Mesenchymal stem cell (in vitro differentiated cells and primary cell): Measurements from ENCODE around the gene KLRC2.
"Not testable (repeated sequence)": the region's sequence is repeated elsewhere in the genome, so short reads cannot be mapped to it uniquely, and the experiment has no call there.

ENCODE experiments used
- DNase-seq: peaks from one replicate; pipeline ENCODE4 v3.0.0-alpha.2; 2013
- H2AFZ ChIP-seq: one replicate; pipeline ENCODE4 v1.6.1; 2013; ENCODE audit warnings: low read depth, mild to moderate bottlenecking, control low read depth, inconsistent platforms, low read length, moderate library complexity
- H2AK5ac ChIP-seq: 2 replicates; pipeline ENCODE4 v1.6.1; 2013; ENCODE audit warnings: low read length, moderate library complexity, mild to moderate bottlenecking, inconsistent platforms; ENCODE audit not compliant: severe bottlenecking
- H2BK120ac ChIP-seq: one replicate; pipeline ENCODE4 v1.6.1; 2013; ENCODE audit warnings: low read depth, mild to moderate bottlenecking, inconsistent platforms, low read length, moderate library complexity
- H2BK12ac ChIP-seq, 2 experiments: one replicate each; pipeline ENCODE4 v1.6.1; 2013; ENCODE audit warnings: inconsistent platforms in 2 of 2, low read length in 2 of 2, mild to moderate bottlenecking in 2 of 2, moderate library complexity in 2 of 2, control low read depth in 1 of 2
- H2BK15ac ChIP-seq: one replicate; pipeline ENCODE4 v1.6.1; 2013; ENCODE audit warnings: mild to moderate bottlenecking, low read depth, inconsistent platforms; ENCODE audit not compliant: poor library complexity, severe bottlenecking
- H2BK5ac ChIP-seq: 2 replicates; pipeline ENCODE4 v1.6.1; 2013; ENCODE audit warnings: low read depth, mild to moderate bottlenecking, low read length, control low read depth, inconsistent platforms; ENCODE audit not compliant: poor library complexity, severe bottlenecking
- H3K14ac ChIP-seq, 2 experiments: one replicate each; pipeline ENCODE4 v1.6.1; 2013; ENCODE audit warnings: inconsistent platforms in 2 of 2, low read length in 2 of 2, control low read depth in 1 of 2, mild to moderate bottlenecking in 1 of 2, moderate library complexity in 1 of 2
- H3K18ac ChIP-seq, 2 experiments: one replicate each; pipeline ENCODE4 v1.6.1; 2013; ENCODE audit warnings: inconsistent platforms in 2 of 2, low read length in 2 of 2, control low read depth in 1 of 2, low read depth in 1 of 2, mild to moderate bottlenecking in 1 of 2
- H3K23ac ChIP-seq, 2 experiments: one replicate each; pipeline ENCODE4 v1.6.1; 2013; ENCODE audit warnings: inconsistent platforms in 2 of 2, low read length in 2 of 2, mild to moderate bottlenecking in 2 of 2, moderate library complexity in 2 of 2, control low read depth in 1 of 2
- H3K27ac ChIP-seq: 2 replicates; pipeline ENCODE4 v1.5.1; 2013; ENCODE audit warnings: mild to moderate bottlenecking, moderate library complexity, low read length, control low read depth, inconsistent platforms; ENCODE audit not compliant: poor library complexity, severe bottlenecking
- H3K27me3 ChIP-seq, 2 experiments: 2 replicates each; pipeline versions ENCODE4 v1.6.1 to v1.7.0; 2013; ENCODE audit warnings: low read length in 2 of 2, mild to moderate bottlenecking in 2 of 2, moderate library complexity in 2 of 2, control low read depth in 1 of 2, inconsistent platforms in 1 of 2; ENCODE audit not compliant: control insufficient read depth in 1 of 2, insufficient read depth in 1 of 2
- H3K36me3 ChIP-seq, 2 experiments: 2 replicates each; pipeline versions ENCODE4 v1.6.1 to v1.7.0; 2013; ENCODE audit warnings: low read length in 2 of 2, control low read depth in 1 of 2, inconsistent platforms in 1 of 2, low read depth in 1 of 2, mild to moderate bottlenecking in 1 of 2; ENCODE audit not compliant: insufficient read depth in 2 of 2, control insufficient read depth in 1 of 2
- H3K4ac ChIP-seq, 2 experiments: one replicate each; pipeline ENCODE4 v1.6.1; 2013; ENCODE audit warnings: inconsistent platforms in 2 of 2, low read length in 2 of 2, mild to moderate bottlenecking in 2 of 2, moderate library complexity in 2 of 2, control low read depth in 1 of 2, low read depth in 1 of 2
- H3K4me1 ChIP-seq: 2 replicates; pipeline ENCODE4 v1.6.1; 2013; ENCODE audit warnings: low read depth, low read length, control low read depth; ENCODE audit not compliant: control insufficient read depth, insufficient read depth
- H3K4me2 ChIP-seq: 2 replicates; pipeline ENCODE4 v1.6.1; 2013; ENCODE audit warnings: low read length, mild to moderate bottlenecking, inconsistent platforms; ENCODE audit not compliant: poor library complexity, severe bottlenecking
- H3K4me3 ChIP-seq, 2 experiments: 2 replicates each; pipeline versions ENCODE4 v1.5.1 to v1.7.0; 2013; ENCODE audit warnings: low read length in 2 of 2, mild to moderate bottlenecking in 2 of 2, control low read depth in 1 of 2, low read depth in 1 of 2; ENCODE audit not compliant: insufficient read depth in 1 of 2
- H3K79me1 ChIP-seq: replicated peaks from 2 replicates; pipeline ENCODE4 v1.6.1; 2013; ENCODE audit warnings: mild to moderate bottlenecking, control low read depth, low read length, inconsistent platforms; ENCODE audit not compliant: poor library complexity, severe bottlenecking
- H3K9ac ChIP-seq: 2 replicates; pipeline ENCODE4 v1.7.0; 2013; ENCODE audit warnings: mild to moderate bottlenecking, low read length, moderate library complexity
- H3K9me3 ChIP-seq: 2 replicates; pipeline ENCODE4 v1.7.0; 2013; ENCODE audit warnings: mild to moderate bottlenecking, low read length; ENCODE audit not compliant: control insufficient read depth
- H4K8ac ChIP-seq: one replicate; pipeline ENCODE4 v1.6.1; 2013; ENCODE audit warnings: inconsistent platforms, mild to moderate bottlenecking, low read length, moderate library complexity
- H4K91ac ChIP-seq: one replicate; pipeline ENCODE4 v1.6.1; 2013; ENCODE audit warnings: mild to moderate bottlenecking, low read length, inconsistent platforms
- WGBS: methylation state at CpG from one replicate; pipeline ENCODE4 v1.1.7; 2013; ENCODE audit warnings: mixed read lengths; 5-methylcytosine and 5-hydroxymethylcytosine counted together

Gene KLRC2

DNA sequence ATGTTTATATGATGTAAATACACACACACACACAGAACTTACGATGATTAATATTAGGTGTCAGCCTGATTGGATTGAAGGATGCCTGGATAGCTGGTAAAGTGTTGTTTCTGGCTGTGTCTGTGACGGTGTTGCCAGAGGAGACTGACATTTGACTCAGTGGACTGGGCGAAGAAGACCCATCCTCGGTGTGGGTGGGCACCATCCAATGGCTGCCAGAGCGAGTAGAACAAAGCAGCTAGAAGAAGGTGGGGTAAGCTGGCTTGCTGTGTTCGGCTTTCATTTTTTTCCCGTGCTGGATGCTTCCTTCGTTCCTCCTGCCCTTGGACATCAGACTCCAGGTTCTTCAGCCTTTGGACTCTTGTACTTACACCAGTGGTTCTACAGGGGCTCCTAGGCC, 5.3 kb upstream of the KLRC2 start:
- H3K9me3 ChIP-seq, H3K14ac ChIP-seq, H2BK15ac ChIP-seq, H2AFZ ChIP-seq, H3K4ac ChIP-seq, H3K4me2 ChIP-seq, H3K4me1 ChIP-seq, H2AK5ac ChIP-seq, H3K9ac ChIP-seq, H3K36me3 ChIP-seq, H3K27me3 ChIP-seq, H4K8ac ChIP-seq, H3K18ac ChIP-seq, DNase-seq, H3K23ac ChIP-seq, H3K27ac ChIP-seq, H2BK5ac ChIP-seq, H4K91ac ChIP-seq, H2BK120ac ChIP-seq, H3K4me3 ChIP-seq, H3K79me1 ChIP-seq, H2BK12ac ChIP-seq: not testable (repeated sequence)
- WGBS, result 92% methylated on average over 6 of the region's 8 CpGs

DNA sequence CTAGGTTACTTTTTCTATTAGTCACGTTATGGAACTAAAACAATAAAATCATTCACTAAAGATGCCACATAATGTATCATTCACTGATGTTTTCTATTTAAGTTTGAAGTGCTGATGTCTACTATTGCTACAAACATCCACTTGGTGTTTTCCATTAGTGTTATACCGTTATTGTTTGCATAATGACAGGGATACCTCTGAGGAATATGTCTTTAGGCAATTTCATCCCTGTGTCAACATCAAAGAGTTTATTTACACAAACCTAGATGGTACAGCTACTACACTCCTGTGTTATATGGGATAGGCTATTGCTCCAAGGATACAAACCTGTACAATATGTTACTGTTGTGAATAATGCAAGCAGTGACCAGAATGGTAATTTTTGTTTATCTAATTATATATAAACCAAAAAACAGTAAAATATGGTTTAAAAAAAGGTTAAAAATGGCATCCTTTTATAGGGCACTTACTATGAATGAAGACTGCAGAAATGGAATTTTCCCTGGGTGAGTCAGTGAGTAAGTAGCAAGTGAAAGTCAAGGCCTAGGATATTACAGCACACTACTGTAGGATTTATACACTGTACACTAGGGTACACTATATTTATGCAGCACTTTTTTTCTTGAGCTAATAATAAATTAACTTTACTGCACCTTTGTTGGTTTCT, 3.9 kb upstream of the KLRC2 start:
- H3K4ac ChIP-seq, H3K27me3 ChIP-seq, H2BK15ac ChIP-seq, DNase-seq, H3K14ac ChIP-seq, H2BK12ac ChIP-seq, H3K36me3 ChIP-seq, H3K27ac ChIP-seq, H4K8ac ChIP-seq, H3K4me2 ChIP-seq, H2AK5ac ChIP-seq, H2BK120ac ChIP-seq, H3K23ac ChIP-seq, H3K9me3 ChIP-seq, H3K79me1 ChIP-seq, H2AFZ ChIP-seq, H3K4me1 ChIP-seq, H3K18ac ChIP-seq, H3K9ac ChIP-seq, H4K91ac ChIP-seq, H3K4me3 ChIP-seq, H2BK5ac ChIP-seq: not testable (repeated sequence)
- no CpG with 5 or more reads among the region's 2 CpGs for WGBS

DNA sequence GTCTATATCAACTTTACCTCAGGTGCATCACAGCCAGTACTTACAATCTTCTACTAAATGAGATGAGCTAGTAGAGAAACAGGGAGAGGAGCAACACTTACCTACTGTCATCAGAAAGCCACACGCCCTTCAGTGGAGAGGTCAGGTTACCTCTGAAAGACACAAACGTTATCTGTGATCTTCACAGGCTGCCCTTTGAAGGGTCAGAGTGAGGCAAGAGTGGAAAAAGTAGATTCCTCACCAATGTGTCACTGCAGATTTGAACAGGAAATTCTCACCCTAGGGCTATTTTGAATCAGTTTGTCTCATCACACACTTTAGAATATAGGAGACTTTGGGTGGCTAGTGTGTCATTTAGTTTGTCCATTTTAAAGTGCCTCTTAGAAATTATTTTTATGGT, 1.8 kb upstream of the KLRC2 start:
- not testable (repeated sequence) for H2BK12ac ChIP-seq, H3K9ac ChIP-seq, H2BK120ac ChIP-seq, H2AFZ ChIP-seq, H3K4ac ChIP-seq, H2AK5ac ChIP-seq, H3K23ac ChIP-seq, H3K4me1 ChIP-seq, H3K9me3 ChIP-seq, H4K91ac ChIP-seq, H3K27ac ChIP-seq, H3K4me3 ChIP-seq, DNase-seq, H3K14ac ChIP-seq, H2BK5ac ChIP-seq, H4K8ac ChIP-seq, H3K18ac ChIP-seq, H3K4me2 ChIP-seq, H3K27me3 ChIP-seq, H3K79me1 ChIP-seq, H2BK15ac ChIP-seq, H3K36me3 ChIP-seq
- WGBS, result no CpG with 5 or more reads among the region's 2 CpGs

DNA sequence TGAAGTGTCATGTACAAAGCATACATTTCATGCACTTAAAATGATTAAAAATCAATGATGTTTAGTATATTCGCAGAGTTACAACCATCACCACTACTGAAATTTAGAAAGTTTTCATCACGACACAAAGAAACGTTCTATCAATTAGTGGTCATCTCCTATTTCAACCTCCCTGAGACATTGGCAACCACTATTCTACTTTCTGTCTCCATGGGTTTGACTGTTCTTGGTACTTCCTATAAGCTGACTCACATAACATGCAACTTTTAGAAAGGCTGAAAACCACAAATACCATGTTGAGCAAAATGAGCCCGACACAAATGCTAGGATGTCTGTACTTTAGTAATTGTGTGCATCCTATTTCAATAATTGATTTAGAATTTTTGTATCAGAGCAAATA, 5.2 kb downstream of the KLRC2 start:
- H3K18ac ChIP-seq, H3K4me2 ChIP-seq, H4K91ac ChIP-seq, H2BK120ac ChIP-seq, H2AK5ac ChIP-seq, H3K79me1 ChIP-seq, DNase-seq, H3K14ac ChIP-seq, H3K23ac ChIP-seq, H3K4ac ChIP-seq, H3K36me3 ChIP-seq, H2AFZ ChIP-seq, H3K4me3 ChIP-seq, H3K4me1 ChIP-seq, H3K27ac ChIP-seq, H3K9me3 ChIP-seq, H4K8ac ChIP-seq, H2BK15ac ChIP-seq, H2BK5ac ChIP-seq, H2BK12ac ChIP-seq, H3K27me3 ChIP-seq, H3K9ac ChIP-seq: not testable (repeated sequence)
- 93% methylated on average over 2 of the region's 4 CpGs for WGBS
